Activated CD8-positive, alpha-beta T cell treated with anti-CD3 and anti-CD28 coated beads for 36 hours (primary cell): ENCODE results near the gene ALKBH5. TPM values are rescaled to one million over a fixed set of nuclear protein-coding genes. Genes with fewer than 3 reads are reported as not detected.

Experiments used
- ATAC-seq: fragments of 200-7000 bp; cut with Tn5 transposase; one replicate; pipeline ENCODE4 v1.10.0; 2021; ENCODE audit warnings: mild to moderate bottlenecking, moderate library complexity
- CTCF ChIA-PET: fragments of 350-600 bp; sonication (Branson Sonifier 250); formaldehyde crosslinking; loops from one replicate; lab custom pipeline; 2021; ENCODE audit warnings: antibody characterized with exemption; lab: Charles Lee
- POLR2A ChIA-PET: fragments of 350-600 bp; sonication (Branson Sonifier 250); formaldehyde crosslinking; loops from one replicate; lab custom pipeline; 2021; ENCODE audit warnings: antibody characterized with exemption; lab: Charles Lee
- DNase-seq: peaks from one replicate; pipeline ENCODE4 v3.0.0-alpha.2; 2020
- H3K27ac Mint-ChIP-seq: one replicate; pipeline ENCODE4 v1.8.0; 2021; ENCODE audit warnings: mild to moderate bottlenecking, mixed read lengths
- H3K27me3 Mint-ChIP-seq: one replicate; pipeline ENCODE4 v1.8.0; 2021; ENCODE audit warnings: mixed read lengths
- H3K36me3 Mint-ChIP-seq: one replicate; pipeline ENCODE4 v1.8.0; 2021; ENCODE audit warnings: low read depth, mixed read lengths
- H3K4me1 Mint-ChIP-seq: one replicate; pipeline ENCODE4 v1.8.0; 2021; ENCODE audit warnings: low read depth, mixed read lengths
- H3K4me3 Mint-ChIP-seq: one replicate; pipeline ENCODE4 v1.8.0; 2021; ENCODE audit warnings: mild to moderate bottlenecking, moderate library complexity, mixed read lengths
- H3K9me3 Mint-ChIP-seq: one replicate; pipeline ENCODE4 v1.8.0; 2021; ENCODE audit warnings: mixed read lengths
- intact Hi-C: fragments of 100-400 bp; cut with micrococcal nuclease; formaldehyde crosslinking; loops from one replicate; pipeline ENCODE4 v1.10.0; 2022
- total RNA-seq, 2 experiments: library from RNA; stranded (reverse); gene quantifications; one replicate each; pipeline ENCODE4 v1.2.3, GENCODE V29; 2021
- TF ChIP-seq, protein P1 (sequence below): fragments of 200-600 bp; IDR thresholded peaks from one replicate; pipeline ENCODE4 v1.8.0; 2022; ENCODE audit warnings: antibody characterized with exemption, mild to moderate bottlenecking

Gene ALKBH5
- total RNA-seq, 2 experiments from 2014 or later, result 213 to 217 TPM

DNA sequence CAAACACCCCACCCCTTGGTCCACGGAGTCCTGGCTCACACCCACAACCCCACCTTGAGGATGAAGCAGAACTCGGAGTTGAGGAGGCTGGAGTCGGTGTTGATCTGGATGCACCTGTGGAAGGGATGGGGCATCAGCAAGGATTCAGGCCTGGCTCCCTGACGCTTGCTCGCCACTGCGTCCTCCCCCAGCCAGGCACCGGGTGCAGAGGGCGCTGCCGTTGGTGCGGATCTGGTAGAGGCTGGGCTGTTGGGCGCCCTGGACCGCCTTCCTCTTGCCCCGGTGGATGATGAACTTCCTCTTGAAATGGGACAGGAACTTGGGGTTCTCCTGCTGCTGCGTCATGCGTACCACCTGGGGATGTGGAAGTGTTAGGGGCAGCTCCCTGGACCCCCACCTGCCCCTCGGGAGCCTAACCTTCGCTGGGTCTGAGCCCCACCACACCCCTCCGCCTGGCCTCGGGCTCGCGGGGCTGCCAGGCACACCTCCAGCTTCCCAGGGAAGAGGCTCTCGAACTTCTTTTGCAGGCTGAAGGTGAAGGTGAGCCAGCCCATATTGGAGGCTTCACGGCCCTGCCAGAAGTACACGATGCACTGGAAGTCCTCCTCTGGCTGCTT, 62.6 kb downstream of the ALKBH5 start:
- no peaks in the 10 kb centered on the region for H3K9me3 Mint-ChIP-seq
- H3K4me1 Mint-ChIP-seq, result no peaks in the 10 kb centered on the region
- POLR2A ChIA-PET, result no interaction called here
- H3K27me3 Mint-ChIP-seq, result no peaks in the 10 kb centered on the region
- intact Hi-C loops, result no loop called here
- ATAC-seq, result no peak
- CTCF ChIA-PET, result no interaction called here
- H3K36me3 Mint-ChIP-seq, result peaks cover 21% of the 10 kb centered on the region
- TF ChIP-seq, protein P1, sequence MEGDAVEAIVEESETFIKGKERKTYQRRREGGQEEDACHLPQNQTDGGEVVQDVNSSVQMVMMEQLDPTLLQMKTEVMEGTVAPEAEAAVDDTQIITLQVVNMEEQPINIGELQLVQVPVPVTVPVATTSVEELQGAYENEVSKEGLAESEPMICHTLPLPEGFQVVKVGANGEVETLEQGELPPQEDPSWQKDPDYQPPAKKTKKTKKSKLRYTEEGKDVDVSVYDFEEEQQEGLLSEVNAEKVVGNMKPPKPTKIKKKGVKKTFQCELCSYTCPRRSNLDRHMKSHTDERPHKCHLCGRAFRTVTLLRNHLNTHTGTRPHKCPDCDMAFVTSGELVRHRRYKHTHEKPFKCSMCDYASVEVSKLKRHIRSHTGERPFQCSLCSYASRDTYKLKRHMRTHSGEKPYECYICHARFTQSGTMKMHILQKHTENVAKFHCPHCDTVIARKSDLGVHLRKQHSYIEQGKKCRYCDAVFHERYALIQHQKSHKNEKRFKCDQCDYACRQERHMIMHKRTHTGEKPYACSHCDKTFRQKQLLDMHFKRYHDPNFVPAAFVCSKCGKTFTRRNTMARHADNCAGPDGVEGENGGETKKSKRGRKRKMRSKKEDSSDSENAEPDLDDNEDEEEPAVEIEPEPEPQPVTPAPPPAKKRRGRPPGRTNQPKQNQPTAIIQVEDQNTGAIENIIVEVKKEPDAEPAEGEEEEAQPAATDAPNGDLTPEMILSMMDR, result no peak
- no peak for DNase-seq
- no peak overlapping the region for H3K27ac Mint-ChIP-seq
- H3K4me3 Mint-ChIP-seq, result no peak overlapping the region

DNA sequence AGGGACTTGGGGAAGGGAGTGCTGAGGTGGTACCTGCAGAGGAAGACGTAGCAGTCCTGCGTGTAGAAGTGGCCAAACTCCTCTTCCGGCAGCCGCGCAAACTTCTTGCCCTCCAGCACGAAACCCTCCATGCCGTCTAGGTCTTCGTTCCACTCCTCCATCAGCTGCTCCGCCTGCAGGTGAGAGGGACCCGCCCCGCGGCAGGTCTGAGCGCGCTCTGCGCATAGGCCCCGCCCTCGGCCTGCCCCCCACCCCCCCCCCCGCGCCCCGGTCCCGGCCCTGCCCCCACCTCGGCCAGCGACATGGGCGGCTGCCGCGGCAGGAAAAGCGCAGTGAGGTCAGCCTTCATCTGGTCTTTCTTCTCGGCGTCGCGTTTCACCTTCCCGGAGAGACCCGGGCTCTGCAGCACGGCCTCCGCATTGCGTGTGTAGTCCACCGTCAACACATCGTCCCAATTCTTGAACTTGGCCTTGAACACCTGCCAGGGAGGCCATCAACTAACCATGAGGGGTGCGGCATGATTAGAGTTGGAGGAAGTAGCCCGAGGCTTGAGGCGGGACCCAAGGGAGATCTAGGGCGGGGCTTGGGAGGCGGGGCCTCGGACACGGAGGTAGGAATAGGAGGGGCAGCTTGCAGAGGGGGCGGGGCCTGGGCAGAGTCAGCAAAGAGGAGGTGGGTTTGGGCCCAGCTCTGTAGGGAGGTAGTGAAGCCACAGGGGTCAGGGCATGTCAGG, 63.4 kb downstream of the ALKBH5 start:
- ChIA-PET POLR2A (interaction anchor here (0.6 to 1.6 kb wide), 3 partner anchors 9 to 77 kb away, joined by 3 to 4 read pairs (median 3); no protein-coding TSS in a partner anchor), CTCF (interaction anchor here (0.6 to 1.0 kb wide), 5 partner anchors 16 to 75 kb away, joined by 3 to 4 read pairs (median 3); partner anchors contain the start of genes SMCR8 and TOP3A)
- H3K27ac Mint-ChIP-seq, result no peak overlapping the region
- DNase-seq (peak; percentile 51), ATAC-seq (peak; percentile 28)
- no peaks in the 10 kb centered on the region for H3K9me3 Mint-ChIP-seq
- no peaks in the 10 kb centered on the region for H3K27me3 Mint-ChIP-seq
- intact Hi-C loops, result no loop called here
- TF ChIP-seq, protein P1, result no peak
- no peak overlapping the region for H3K4me3 Mint-ChIP-seq
- peaks cover 26% of the 10 kb centered on the region for H3K36me3 Mint-ChIP-seq
- H3K4me1 Mint-ChIP-seq, result no peaks in the 10 kb centered on the region

DNA sequence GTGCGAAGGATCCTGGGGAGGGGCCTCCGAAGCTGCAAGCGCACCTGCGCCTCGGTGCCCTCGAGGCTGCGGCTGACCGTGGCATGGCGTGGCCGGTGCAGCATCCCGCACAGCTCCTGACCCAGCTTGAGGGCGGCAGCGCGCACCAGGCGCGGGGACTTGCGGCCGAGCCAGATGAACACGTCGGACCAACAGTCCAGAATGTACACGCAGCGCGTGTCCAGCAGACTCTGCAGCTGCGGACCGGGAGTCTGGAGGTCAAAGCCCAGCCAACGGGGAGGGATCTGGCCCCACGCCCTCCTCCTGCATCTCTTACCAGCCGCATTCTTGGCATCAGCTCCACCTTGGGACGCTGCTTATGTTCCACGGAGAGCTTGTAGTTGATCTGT, 64.0 kb downstream of the ALKBH5 start:
- Mint-ChIP-seq H3K9me3 (no peaks in the 10 kb centered on the region), H3K36me3 (peaks cover 26% of the 10 kb centered on the region), H3K4me3 (no peak overlapping the region), H3K27ac (no peak overlapping the region), H3K4me1 (no peaks in the 10 kb centered on the region), H3K27me3 (no peaks in the 10 kb centered on the region)
- DNase-seq, result no peak
- TF ChIP-seq, protein P1, result no peak
- ChIA-PET CTCF (interaction anchor here (0.6 to 1.0 kb wide), 5 partner anchors 16 to 75 kb away, joined by 3 to 4 read pairs (median 3); partner anchors contain the start of genes SMCR8 and TOP3A), POLR2A (interaction anchor here (0.6 to 1.6 kb wide), 3 partner anchors 9 to 76 kb away, joined by 3 to 4 read pairs (median 3); no protein-coding TSS in a partner anchor)
- ATAC-seq, result no peak
- intact Hi-C loops, result no loop called here

DNA sequence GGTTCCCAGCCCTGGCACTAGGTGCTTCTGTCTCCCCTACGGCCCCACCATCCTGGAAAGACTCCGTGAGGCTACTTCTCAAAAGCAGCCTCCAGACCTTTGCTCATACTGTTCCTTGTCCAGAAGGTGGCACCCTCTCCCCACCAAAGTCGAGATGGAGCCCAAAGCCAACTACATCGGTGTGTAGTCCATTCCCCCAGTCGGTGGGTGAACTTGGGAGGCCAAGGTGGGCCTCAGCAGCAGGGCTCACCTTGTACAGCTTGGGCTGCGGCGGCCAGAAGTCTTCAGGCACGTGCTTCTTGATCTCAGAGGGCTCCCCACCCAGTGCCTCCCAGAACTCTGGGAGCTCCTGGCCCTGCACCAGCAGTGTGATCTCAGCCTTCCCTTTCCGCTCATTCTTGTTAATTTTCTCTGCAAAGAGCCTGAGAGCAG, 64.7 kb downstream of the ALKBH5 start:
- Mint-ChIP-seq H3K4me3 (no peak overlapping the region), H3K27ac (peak overlapping the region; percentile 16), H3K4me1 (no peaks in the 10 kb centered on the region), H3K9me3 (no peaks in the 10 kb centered on the region), H3K36me3 (peaks cover 24% of the 10 kb centered on the region), H3K27me3 (no peaks in the 10 kb centered on the region)
- TF ChIP-seq, protein P1, result peak; percentile 70
- intact Hi-C loops, result no loop called here
- ATAC-seq, result peak; percentile 93
- ChIA-PET POLR2A (interaction anchor here (1.4 to 1.6 kb wide), 2 partner anchors 8 to 28 kb away, joined by 3 to 4 read pairs; no protein-coding TSS in a partner anchor), CTCF (interaction anchor here (0.7 to 1.4 kb wide), 14 partner anchors 8 to 88 kb away, joined by 3 to 5 read pairs (median 3); no protein-coding TSS in a partner anchor)
- peak; percentile 75 for DNase-seq
